ENCODE measurements around the gene SLC28A1. TPM values are rescaled to one million over a fixed set of nuclear protein-coding genes. Genes with fewer than 3 reads are reported as not detected.

SLC28A1 gene
- total RNA-seq, 1 experiment from 2014 or later = 0.13 TPM

DNA sequence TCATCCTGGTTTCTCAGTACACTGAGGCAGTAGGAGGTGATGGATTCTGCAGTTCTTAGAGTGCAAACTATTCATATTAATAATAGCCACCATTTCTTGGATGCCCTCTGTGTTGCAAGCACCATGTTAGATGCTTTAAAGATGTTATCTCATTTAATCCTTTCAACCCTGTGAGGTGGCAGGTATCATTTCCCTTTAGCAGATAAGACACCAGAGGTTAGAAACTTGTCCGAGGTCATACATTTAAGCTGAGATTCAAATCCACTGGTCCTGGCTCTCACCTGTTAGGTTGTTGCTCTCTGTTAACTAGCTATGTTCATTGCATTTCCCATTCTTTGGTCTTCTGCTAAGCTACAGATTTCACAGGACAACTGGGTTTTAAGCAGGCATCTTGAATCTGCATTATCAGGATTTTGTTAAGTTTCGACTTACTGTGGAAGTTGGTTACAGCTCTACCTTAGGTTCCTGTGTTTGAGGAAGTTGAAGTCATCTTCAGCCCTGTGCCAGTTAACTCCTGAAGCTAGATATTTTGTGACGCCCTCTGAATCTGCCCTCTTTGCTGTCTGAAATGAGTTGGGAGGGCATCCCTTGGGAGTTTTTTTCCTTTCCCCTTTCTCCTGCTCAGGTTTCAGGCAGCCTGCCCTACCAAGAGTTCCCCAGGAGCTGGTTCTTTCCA lies 103.6 kb downstream of the SLC28A1 start:
- H3K27me3 ChIP-seq (ENCODE audit: insufficient read depth, low read length) = peaks cover under 1% of the 10 kb centered on the region; the same call in 1 of the 2 replicates
- no peaks in the 10 kb centered on the region for H4K20me1 ChIP-seq (ENCODE audit: control insufficient read depth, insufficient read depth, insufficient read length)
- no peaks in the 10 kb centered on the region for H3K9me3 ChIP-seq (ENCODE audit: control insufficient read depth, low read depth, low read length)
- no CpG with 5 or more reads among the region's 3 CpGs for WGBS (ENCODE audit: extremely low coverage, insufficient read length, low lambda C conversion rate)
- H3K18ac ChIP-seq (ENCODE audit: insufficient read length, low read depth, low read length) = no peak overlapping the region
- H2BK12ac ChIP-seq (ENCODE audit: insufficient read length, low read depth, low read length) = no peak overlapping the region
- H2BK20ac ChIP-seq (ENCODE audit: low read depth, low read length, poor library complexity, severe bottlenecking) = no peak overlapping the region
- no peak overlapping the region for H3K56ac ChIP-seq (ENCODE audit: insufficient read length, low read depth, low read length)
- H3K79me2 ChIP-seq (ENCODE audit: insufficient read depth, low read length) = no peaks in the 10 kb centered on the region
- no peak overlapping the region for H2AFZ ChIP-seq (ENCODE audit: low read length)
- H3K27me3 Mint-ChIP-seq (ENCODE audit: low read depth) = peaks cover 24% of the 10 kb centered on the region
- H2BK120ac ChIP-seq (ENCODE audit: low read depth, low read length, poor library complexity, severe bottlenecking) = no peak overlapping the region
- H4K5ac ChIP-seq (ENCODE audit: insufficient read length, low read depth, low read length) = no peak overlapping the region
- H4K8ac ChIP-seq (replicated peaks; ENCODE audit: insufficient read length, low read depth, low read length) = no peak overlapping the region
- no peak overlapping the region for H3K27ac ChIP-seq (ENCODE audit: insufficient read length, low read depth, low read length)
- H2AK5ac ChIP-seq (ENCODE audit: insufficient read length, low read length) = no peak overlapping the region
- H3K14ac ChIP-seq (ENCODE audit: insufficient read depth, low read length) = no peak overlapping the region
- TF ChIP-seq, protein P1, sequence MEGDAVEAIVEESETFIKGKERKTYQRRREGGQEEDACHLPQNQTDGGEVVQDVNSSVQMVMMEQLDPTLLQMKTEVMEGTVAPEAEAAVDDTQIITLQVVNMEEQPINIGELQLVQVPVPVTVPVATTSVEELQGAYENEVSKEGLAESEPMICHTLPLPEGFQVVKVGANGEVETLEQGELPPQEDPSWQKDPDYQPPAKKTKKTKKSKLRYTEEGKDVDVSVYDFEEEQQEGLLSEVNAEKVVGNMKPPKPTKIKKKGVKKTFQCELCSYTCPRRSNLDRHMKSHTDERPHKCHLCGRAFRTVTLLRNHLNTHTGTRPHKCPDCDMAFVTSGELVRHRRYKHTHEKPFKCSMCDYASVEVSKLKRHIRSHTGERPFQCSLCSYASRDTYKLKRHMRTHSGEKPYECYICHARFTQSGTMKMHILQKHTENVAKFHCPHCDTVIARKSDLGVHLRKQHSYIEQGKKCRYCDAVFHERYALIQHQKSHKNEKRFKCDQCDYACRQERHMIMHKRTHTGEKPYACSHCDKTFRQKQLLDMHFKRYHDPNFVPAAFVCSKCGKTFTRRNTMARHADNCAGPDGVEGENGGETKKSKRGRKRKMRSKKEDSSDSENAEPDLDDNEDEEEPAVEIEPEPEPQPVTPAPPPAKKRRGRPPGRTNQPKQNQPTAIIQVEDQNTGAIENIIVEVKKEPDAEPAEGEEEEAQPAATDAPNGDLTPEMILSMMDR (conservative IDR thresholded peaks at IDR 0.05) = no peak
- DNase-seq = no peak
- no peak overlapping the region for H3T11ph ChIP-seq (ENCODE audit: low read length)
- no peaks in the 10 kb centered on the region for H3K36me3 Mint-ChIP-seq (ENCODE audit: insufficient read depth in 1 of 3, low read depth in 3 of 3)
- H3K79me1 ChIP-seq (ENCODE audit: insufficient read depth, low read depth, low read length, poor library complexity, severe bottlenecking) = no peaks in the 10 kb centered on the region
- no peaks in the 10 kb centered on the region for H3K4me1 ChIP-seq (ENCODE audit: insufficient read depth, low read length)
- H3K9me3 Mint-ChIP-seq = no peaks in the 10 kb centered on the region; a peak in 1 of 5 replicates
- H3K23ac ChIP-seq (ENCODE audit: insufficient read length, low read depth, low read length) = no peak overlapping the region
- no peak overlapping the region for H2BK5ac ChIP-seq (ENCODE audit: insufficient read length, low read length)
- peaks cover 6 to 9% of the 10 kb centered on the region in 2 experiments for H3K4me1 Mint-ChIP-seq
- H3K4me2 ChIP-seq (ENCODE audit: insufficient read depth, insufficient read length, low read length) = no peak overlapping the region
- no peak overlapping the region for H4K91ac ChIP-seq (ENCODE audit: insufficient read length, low read depth, low read length)
- H2BK15ac ChIP-seq (ENCODE audit: low read depth, low read length) = no peak overlapping the region
- H3K4me3 Mint-ChIP-seq = no peak overlapping the region
- H3K4ac ChIP-seq (ENCODE audit: low read depth, low read length) = no peak overlapping the region
- H3K27ac Mint-ChIP-seq = no peak overlapping the region; a peak in 1 of 7 replicates
- H3K23me2 ChIP-seq (ENCODE audit: insufficient read length, low read depth, low read length, poor library complexity, severe bottlenecking) = no peaks in the 10 kb centered on the region
- H3K9ac ChIP-seq (ENCODE audit: extremely low read depth, insufficient read length, low read length) = no peak overlapping the region

All from H9 (cell line).